Measurements from ENCODE around the gene SORCS3.

SORCS3 gene

GRCh38 chr10:105063796-105064195 lies 422.7 kb downstream of the SORCS3 start:
- H3K27ac ChIP-seq: no peak overlapping the region
- no peak for TF ChIP-seq ZFX (IDR thresholded peaks at IDR 0.05; ENCODE audit: borderline replicate concordance)
- TF ChIP-seq, protein P1, sequence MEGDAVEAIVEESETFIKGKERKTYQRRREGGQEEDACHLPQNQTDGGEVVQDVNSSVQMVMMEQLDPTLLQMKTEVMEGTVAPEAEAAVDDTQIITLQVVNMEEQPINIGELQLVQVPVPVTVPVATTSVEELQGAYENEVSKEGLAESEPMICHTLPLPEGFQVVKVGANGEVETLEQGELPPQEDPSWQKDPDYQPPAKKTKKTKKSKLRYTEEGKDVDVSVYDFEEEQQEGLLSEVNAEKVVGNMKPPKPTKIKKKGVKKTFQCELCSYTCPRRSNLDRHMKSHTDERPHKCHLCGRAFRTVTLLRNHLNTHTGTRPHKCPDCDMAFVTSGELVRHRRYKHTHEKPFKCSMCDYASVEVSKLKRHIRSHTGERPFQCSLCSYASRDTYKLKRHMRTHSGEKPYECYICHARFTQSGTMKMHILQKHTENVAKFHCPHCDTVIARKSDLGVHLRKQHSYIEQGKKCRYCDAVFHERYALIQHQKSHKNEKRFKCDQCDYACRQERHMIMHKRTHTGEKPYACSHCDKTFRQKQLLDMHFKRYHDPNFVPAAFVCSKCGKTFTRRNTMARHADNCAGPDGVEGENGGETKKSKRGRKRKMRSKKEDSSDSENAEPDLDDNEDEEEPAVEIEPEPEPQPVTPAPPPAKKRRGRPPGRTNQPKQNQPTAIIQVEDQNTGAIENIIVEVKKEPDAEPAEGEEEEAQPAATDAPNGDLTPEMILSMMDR (IDR thresholded peaks at IDR 0.05): peak; percentile 79

- no peak overlapping the region for H3K27ac ChIP-seq
Measured at GRCh38 chr10:105068497-105068896, 427.4 kb downstream of the SORCS3 start.

DNA sequence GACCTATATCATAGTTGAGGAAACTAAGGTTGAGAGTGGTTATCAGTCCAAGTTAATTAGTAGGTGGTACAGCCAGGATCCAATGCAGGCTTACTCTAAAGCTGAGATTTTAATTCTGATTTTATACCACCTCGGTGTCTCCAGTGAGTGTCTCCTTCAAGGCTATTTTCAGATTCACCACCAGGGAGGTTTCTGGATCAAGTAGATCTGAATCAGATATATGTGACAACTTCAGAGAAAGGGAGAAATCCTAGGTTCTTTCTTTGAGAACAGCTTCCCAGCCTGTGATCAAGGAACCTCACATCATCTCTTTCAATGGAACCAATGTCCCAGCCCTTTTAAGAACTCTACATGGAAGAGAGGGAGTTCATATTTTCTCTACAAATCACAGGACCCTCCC lies 429.2 kb downstream of the SORCS3 start:
- H3K27ac ChIP-seq: no peak overlapping the region
- TF ChIP-seq, protein P1 (IDR thresholded peaks at IDR 0.05): no peak
- TF ChIP-seq ZFX (IDR thresholded peaks at IDR 0.05; ENCODE audit: borderline replicate concordance): no peak

More at GRCh38 chr10:105068497-105068896, 427.4 kb downstream of the SORCS3 start:
- no peak for TF ChIP-seq ZFX (IDR thresholded peaks at IDR 0.05; ENCODE audit: borderline replicate concordance)
- TF ChIP-seq, protein P1 (IDR thresholded peaks at IDR 0.05): no peak

GRCh38 chr10:105070952-105071351 lies 429.9 kb downstream of the SORCS3 start:
- TF ChIP-seq, protein P1 (IDR thresholded peaks at IDR 0.05): no peak
- no peak for TF ChIP-seq ZFX (IDR thresholded peaks at IDR 0.05; ENCODE audit: borderline replicate concordance)
- no peak overlapping the region for H3K27ac ChIP-seq

- no peak overlapping the region for H3K27ac ChIP-seq
- TF ChIP-seq, protein P1 (IDR thresholded peaks at IDR 0.05): no peak
- no peak for TF ChIP-seq ZFX (IDR thresholded peaks at IDR 0.05; ENCODE audit: borderline replicate concordance)
Measured at GRCh38 chr10:105071980-105072379, 430.9 kb downstream of the SORCS3 start.

DNA sequence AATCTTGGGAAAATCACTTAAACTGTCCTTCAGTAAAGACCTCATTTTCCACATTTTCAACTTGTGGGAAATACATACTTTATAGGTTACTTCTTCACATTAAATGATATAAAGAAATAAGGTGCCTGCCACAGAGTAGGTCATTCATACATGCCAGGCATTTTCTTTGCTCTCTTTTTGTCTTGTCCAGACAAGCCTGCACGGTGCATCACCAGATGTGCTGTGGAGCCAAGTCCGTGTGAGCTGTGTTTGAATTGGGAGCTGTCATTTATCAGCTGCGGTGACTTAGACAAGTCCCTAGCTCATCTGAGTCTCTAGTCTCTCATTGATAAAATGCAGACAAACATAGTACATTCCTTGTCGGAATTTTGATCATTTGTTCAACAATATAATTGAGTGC lies 432.9 kb downstream of the SORCS3 start:
- no peak overlapping the region for H3K27ac ChIP-seq
- TF ChIP-seq ZFX (IDR thresholded peaks at IDR 0.05; ENCODE audit: borderline replicate concordance): no peak
- TF ChIP-seq, protein P1 (IDR thresholded peaks at IDR 0.05): no peak

DNA sequence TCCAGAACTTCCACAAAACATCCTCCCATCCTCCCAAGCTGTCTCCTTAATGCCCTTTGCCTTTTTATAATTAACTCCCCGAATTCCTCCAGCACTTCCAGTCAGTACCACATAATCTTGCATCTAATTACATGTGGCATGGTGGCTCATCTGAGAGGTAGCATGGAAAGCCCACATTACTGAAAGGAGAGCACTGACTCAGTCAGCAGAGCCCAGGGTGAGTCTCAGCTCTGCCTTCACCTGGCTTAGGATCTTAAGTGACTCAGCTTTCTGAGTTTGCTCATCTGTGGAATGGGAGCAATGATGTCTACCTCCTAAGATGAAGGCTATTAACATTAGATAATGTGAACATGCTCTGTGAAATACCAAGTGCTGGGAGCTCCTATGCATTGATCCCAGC lies 433.9 kb downstream of the SORCS3 start:
- TF ChIP-seq ZFX (IDR thresholded peaks at IDR 0.05; ENCODE audit: borderline replicate concordance): no peak
- TF ChIP-seq, protein P1 (IDR thresholded peaks at IDR 0.05): no peak
- no peak overlapping the region for H3K27ac ChIP-seq
